Activated CD8-positive, alpha-beta memory T cell treated with anti-CD3 and anti-CD28 coated beads, Interleukin-2, amount 50 U/mL, for 24 hours (primary cell): Measurements from ENCODE around the gene FTMT.
"Not testable (repeated sequence)": the region's sequence is repeated elsewhere in the genome, so short reads cannot be mapped to it uniquely, and the experiment has no call there.

ENCODE experiments used
- DNase-seq: peaks from one replicate; pipeline ENCODE4 v3.0.0-alpha.2; 2020; ENCODE audit errors: extremely low read depth

Gene FTMT

DNA sequence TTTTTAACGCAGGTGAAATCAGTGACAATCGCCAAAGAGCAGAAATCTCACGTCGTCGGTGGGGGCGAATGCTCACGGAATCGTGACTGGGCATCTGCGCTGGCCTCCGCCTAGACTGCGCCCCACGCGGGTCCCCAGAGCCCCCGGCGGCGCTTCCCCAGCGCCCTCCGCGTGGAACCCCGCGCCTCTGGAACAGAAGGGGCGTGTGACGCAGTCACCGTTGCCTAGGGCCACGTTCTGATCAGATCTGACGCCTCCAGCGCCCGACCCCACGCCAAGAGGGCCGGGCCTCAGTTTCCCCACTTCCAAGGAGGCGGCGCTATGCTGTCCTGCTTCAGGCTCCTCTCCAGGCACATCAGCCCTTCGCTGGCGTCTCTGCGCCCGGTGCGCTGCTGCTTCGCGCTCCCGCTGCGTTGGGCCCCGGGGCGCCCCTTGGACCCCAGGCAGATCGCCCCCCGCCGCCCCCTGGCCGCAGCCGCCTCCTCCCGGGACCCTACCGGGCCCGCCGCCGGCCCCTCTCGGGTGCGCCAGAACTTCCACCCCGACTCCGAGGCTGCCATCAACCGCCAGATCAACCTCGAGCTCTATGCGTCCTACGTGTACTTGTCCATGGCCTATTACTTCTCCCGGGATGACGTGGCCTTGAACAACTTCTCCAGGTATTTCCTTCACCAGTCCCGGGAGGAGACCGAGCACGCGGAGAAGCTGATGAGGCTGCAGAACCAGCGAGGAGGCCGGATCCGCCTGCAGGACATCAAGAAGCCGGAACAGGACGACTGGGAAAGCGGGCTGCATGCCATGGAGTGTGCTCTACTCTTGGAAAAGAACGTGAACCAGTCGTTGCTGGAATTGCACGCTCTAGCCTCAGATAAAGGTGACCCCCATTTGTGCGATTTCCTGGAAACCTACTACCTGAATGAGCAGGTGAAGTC, at the start of gene FTMT:
FTMT (plus strand) TSS at position 240 of the 932 bp plus-strand sequence; CDS start at position 322, 82 bp downstream.
- DNase-seq, result no peak

DNA sequence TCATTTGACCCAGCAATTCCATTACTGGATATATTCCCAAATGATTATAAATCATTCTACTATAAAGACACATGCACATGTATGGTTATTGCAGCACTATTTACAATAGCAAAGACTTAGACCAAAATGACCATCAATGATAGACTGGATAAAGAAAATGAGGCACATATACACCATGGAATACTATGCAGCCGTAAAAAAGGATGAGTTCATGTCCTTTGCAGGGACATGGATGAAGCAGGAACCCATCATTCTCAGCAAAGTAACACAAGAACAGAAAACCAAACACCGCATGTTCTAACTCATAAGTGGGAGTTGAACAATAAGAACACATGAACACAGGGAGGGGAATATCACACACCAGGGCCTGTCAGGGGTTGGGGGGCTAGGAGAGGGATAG, 46.4 kb upstream of the FTMT start:
- DNase-seq, result not testable (repeated sequence)

DNA sequence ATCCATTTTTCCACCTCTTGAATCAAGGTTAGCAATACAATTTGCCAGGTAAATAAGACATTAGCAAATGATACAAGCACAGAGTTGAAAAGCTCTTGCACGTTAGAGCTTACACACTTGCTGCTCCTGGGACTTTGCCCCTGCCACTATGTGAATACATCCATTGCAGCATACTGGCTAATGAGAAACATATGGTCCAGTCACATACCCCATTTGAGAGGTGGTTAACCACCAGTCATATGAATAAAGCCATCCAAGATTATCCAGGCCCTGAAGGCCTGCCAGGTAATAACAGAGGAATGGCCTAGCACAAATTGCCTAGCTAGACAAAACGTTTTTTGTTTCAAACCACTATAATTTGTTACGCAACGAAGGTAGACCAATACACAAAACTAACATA, 45.8 kb upstream of the FTMT start:
- no peak for DNase-seq

DNA sequence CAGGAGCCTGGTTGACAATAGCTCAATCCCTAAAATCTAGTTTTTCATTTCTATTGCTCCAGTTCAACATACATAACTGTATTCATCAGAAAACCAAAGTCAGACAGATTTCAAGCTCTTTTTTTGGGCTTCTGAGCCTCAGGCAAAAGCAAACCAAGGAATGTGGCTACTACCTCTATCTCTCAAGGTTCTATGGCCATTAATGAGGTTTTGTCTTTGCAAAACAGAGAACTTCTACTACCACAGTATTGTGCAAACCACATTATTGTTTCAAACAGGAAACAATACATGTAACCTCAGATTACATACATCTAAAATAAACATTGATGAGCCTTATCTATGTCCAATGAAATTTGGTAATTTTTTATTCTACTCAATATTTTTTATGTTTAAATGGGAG, 35.5 kb upstream of the FTMT start:
- DNase-seq, result no peak

DNA sequence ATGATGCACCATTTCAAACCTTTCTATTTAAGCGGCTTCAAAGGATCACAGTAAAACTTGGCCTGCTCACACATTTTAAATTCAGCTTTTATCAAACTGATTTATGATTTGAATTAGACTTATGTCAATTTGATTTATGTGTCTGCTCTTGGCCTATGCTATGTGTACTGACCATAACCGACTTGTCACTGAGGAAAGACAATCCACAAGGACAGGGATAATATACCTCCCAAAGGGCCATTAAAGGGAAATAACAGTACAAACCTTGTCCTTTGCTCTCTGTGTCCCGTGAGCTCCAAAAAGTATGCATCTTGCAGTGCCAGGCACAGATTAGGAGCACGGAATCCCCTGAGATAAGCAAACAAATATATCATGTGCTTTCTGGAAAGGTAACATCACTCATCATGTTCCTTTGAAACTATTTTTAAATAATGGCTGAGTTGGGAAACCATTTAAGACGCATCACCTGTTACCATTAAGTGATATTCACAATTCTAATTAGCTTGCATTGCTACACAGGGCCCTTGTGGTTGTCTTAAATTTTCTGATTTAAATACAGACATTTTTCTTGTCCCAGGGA, 31.9 kb upstream of the FTMT start:
- no peak for DNase-seq

DNA sequence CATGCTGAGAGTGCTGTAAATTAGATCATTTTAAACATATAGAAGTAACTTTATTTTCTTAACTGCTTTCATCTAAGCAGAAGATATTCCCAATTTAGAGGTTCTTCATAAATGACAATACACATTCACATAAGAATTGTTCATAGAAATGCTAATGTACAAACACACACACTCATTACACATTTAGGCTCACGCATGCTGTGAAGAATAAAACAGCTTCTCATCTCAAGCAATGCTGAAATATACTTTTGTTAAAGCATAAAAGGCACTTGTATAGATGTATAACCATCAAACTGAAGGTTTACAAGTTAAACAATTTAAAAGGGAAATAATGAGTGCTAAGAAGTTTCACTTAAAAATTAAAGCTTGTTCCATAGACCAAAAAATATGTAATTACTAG, 18.1 kb upstream of the FTMT start:
- DNase-seq, result no peak

DNA sequence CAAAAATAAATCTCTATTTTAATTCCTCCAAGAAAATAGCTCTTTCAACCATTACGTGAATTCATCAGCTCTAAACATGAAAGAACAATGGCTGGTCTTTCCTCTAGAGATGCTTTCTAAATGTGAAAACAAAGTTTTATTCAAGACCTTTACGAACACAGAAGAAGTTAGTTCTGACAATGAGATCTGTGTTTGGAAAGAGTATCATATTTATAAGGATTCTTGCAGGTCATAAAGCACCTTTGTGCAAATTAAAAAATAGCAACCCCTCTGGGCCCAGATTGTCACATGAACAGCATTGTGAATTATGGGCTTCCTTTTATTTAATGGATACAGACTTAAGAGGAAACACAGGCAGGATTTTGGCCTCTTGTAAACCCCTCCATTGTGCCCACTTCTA, 17.7 kb upstream of the FTMT start:
- no peak for DNase-seq

DNA sequence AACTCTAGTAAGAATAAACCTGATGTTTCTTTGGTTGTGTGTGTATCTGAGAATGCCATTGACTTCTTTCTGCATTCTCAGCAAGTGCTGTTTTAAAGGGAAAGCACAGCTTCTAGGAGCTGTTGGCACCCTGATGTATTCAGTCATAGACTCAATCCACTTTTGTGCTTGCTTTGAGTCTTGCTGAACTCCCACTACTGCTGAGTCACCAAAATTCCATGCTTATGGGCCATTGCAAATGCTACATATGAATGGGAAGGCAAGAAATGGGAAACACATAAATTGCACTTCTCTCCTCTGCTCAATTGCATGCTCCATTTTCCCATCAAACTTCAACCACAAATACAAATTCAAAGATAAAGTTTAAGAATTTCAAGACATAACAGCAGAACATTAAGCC, 9.8 kb upstream of the FTMT start:
- no peak for DNase-seq

DNA sequence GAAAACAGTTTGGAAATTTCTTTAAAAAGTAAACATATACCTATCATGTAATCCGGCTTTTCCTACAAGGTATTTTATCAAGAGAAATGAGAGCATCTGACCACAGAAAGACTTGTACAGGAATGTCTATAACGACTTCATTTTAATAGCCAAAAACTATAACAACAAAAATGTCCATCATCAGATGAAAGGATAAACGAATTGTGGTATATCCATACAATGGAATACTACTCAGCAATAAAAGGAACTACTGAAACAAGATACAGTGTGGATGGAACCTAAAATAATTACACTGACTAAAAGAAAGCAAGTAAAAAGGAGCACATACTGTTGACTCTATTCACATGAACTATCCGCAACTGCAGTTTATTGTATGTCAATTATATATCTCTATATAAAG, 1.4 kb upstream of the FTMT start:
- no peak for DNase-seq

DNA sequence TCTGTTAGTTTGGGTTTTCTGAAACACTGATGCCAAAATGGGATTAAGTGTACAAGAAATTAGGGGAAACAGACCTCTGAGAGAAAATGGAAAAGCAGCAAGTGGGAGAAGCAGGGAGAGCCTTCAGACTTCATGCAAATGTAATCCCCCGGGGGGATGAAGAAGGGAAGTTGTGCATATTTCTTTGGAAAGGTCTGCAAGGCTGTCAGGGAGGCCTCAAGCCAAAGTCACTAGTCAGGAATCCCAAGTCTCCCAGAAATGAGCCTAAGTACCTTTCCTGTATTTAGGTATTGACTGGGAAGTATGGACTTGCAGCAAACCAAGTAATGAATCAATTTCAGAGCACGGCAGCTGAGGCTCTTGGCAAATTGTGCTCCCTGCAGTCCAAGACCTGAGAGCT, 2.2 kb downstream of the FTMT start:
- no peak for DNase-seq

DNA sequence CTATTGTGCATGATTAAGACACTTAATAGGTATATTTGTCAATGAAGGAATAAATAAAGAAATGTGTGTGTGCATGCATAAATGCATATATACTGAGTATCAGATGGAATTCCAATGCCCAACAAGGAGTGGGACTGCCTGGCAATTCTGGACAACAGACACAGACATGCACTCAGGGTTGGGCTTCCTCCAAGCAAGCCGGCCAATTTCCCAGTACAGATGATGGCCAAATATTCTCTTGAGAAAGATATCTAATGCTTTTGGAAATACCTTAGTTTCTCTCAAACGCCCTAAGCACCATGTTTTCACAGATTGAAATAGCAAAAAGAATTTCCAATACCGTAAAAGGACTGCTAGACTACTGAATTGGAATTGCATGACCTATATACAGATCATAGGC, 11.1 kb downstream of the FTMT start:
- no peak for DNase-seq

DNA sequence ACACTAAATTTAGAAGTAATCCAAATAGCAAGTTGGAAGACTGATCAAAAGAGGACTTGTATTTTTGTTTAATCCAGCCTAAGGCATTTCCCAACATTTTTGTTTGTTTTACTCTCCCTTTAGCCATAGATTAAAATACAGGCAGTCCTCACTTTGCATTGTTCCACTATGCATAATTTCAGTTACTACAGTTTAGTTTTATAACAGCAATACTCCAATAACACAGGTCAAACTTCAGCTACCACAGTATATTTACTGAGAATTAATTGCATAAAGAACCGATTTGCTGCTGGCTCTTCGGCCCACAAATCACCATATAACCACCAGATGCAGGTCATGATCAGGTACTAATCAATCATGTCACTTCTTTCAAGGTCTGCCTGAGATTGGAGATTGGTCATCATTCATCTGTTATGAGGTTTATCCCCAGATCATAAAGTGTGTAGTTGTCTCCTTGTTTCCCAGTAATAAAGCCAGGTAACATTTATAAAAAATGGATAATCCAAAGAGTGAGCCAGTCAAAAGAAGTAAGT, 12.1 kb downstream of the FTMT start:
- no peak for DNase-seq

DNA sequence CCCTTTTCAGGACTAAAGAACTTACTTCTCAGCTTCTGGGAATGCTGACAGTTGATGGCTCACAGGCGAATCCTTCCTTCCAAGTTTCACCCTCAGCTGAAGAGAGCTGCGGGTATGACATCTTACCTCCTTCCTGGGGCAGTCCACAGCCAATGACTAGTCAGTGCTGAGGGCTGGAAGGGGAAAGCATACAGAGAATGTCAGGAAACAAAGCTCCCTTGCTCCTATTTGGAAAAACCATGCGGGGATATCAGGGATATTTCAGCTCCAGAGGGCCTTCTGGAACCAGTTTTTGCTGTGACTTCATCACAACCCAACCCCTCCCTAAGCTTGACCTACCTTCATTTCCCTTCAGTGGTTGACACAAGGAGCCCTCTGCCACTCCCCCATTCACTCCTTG, 15.7 kb downstream of the FTMT start:
- no peak for DNase-seq

DNA sequence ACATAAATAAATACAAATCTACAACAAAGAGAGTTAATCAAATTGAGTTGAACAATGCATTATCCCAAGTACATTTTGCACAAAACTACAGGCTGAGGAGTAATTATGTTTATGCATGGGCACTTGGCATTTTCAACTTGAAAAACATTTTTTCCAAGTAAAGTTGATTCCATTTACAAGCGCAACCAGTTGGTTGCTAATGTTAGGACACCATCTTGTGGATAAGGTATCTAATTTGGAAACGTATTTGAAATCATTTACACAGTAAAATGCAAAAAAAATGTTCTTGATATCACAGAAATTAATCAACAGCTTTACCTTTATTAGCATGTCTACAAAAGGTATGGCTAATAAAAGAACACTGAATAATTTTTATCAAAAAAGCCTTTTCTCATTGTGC, 18.8 kb downstream of the FTMT start:
- no peak for DNase-seq

DNA sequence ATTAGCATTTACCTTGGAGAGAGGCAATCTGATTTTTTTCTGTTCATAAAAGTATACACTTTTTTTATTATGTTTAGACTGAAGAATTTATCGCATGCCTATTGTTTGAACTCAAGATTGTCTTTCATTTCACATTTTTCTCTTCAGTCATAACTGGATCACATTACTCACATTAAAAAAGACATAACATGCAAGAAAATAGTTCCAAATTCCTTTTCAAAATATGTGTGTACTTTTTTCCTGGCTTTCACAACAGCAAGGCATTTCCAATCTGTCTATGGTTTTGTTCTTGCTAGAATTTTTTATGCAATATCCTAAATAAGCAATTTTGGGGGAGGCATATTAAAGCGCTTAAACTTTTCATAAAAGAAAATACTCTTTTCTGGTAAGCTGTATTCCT, 21.2 kb downstream of the FTMT start:
- DNase-seq, result no peak

DNA sequence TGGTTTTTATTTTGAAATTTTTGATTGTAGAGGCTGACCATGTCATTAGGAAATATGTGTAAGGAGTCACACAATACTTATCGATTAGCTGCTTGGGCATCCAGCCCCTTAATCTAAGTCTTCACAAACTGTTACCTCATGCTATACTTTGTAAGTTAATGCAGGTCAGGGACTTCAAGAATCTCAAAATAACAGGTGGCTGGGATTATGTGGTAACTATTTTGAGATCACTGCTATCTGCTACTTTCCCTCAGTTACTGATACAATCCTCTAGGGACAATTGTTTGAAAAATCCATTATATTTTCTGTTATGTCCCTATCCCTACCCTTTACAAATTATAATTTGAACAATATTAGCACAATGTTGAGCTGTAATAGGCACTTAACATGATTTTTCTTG, 21.7 kb downstream of the FTMT start:
- DNase-seq, result no peak

DNA sequence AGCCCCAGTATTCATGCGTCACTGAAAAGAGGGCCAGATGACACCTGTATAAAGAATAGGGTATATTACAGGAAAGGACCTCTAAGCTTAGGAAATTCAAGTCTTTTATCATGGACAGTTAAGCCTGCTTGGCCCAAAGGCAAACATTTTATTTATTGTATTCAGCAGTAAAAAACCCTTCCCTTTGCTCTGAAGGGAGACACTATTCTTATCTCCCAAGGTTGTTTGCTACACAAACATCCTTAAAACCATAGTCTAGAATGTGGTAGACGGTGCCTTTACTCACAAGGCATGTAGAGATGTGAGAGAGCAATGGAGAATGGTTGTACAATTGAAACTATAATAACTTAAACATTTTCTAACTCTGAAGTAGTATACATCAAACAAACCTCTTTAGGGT, 33.9 kb downstream of the FTMT start:
- no peak for DNase-seq

DNA sequence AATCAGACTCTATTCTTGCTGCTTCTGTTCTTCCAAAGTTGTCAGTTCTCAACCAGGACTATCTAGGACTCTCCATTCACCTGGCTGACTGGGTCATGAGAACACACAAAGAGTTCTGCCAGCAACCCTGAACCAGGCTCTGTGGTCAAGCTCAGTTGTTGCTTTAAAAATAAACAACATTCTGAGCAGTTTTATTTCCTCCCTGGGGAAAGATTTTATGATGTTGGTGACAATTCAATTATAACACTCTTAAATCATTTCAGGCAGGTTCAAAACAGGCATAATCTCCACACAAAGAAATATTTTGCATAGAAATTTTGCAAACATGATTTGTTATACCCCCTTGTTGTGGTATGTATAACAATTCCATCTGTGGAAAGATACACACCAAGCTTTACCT, 36.0 kb downstream of the FTMT start:
- no peak for DNase-seq

DNA sequence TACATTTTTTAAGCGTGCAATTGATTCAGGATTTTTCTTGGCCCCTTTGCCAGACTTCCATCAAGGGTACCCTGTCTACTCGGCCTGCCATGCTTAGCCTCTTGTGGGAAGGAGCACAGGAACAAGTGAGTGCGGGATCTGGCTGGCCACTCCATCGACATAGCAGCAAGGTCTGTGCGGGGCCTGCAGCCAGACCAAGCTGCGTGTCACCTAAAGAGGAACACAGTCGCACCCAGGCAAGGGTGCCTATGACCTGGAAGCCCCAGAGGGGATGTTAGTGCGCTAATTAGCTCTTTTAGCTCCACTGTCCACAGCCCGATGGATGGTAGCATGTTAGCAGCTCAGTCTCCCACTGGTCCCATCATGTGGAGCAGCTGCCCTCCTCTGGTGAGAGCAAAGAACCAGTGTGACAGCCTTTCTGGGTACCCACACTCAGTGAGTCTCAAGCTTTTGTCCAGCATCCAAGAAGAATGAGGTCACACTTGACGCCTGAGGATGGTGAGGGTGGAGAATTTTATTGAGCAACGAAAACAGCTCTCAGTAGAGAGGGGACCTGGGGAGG, 38.7 kb downstream of the FTMT start:
- no peak for DNase-seq

DNA sequence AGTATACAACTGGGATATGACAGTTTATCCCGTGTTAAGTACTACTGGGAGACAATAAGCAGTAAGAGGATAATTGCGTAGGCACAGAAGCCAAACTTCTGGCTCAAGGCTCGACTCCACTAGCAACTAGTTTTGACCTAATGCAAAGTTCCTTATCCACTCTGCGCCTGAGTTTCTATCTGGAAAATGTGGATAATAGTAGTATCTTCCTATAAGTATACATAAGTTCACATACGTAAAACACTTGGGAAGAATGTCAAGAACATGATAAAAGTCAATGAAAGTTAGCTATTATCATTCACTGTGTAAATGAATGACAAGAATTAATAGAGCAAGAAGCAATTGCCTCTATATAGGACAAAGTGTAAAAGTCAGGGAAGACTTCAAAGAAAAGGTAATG, 45.7 kb downstream of the FTMT start:
- no peak for DNase-seq

DNA sequence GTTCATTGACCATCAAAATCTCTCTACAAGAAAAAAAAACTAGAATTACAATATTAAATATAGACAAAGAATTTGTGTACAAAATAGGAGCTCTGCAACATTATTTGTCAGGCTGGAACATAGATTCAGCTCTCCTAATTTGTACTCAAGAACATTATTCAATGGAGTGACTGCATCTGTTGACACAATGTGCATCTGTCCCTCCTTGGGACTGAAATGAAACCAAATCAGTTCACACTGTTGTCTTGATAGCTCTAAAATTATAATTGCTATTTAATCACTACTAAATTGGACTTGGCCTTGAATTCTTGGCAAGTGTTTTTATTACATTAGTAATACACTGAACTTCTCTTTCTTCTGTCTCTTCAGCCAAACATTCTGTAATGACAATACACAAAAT, 47.7 kb downstream of the FTMT start:
- no peak for DNase-seq
